Measurements from ENCODE around the gene PRDM16. TPM values are rescaled to one million over a fixed set of nuclear protein-coding genes. Genes with fewer than 3 reads are reported as not detected.

Gene PRDM16
- polyA plus RNA-seq, 1 donor (not counting 4 experiments of a cell fraction or from before 2014, with no cell fraction given), result 0.05 TPM

GRCh38 chr1:3156936-3157335 lies 87.9 kb downstream of the PRDM16 start:
- TF ChIP-seq CTCF (optimal IDR thresholded peaks at IDR 0.05 in 1 of 3, IDR thresholded peaks at IDR 0.05 in 1 of 3, conservative IDR thresholded peaks at IDR 0.05 in 1 of 3; ENCODE audit: extremely low read depth in 1 of 3, insufficient read depth in 2 of 3, low read length in 3 of 3) (no peak), EZH2 (IDR thresholded peaks at IDR 0.05; ENCODE audit: low read length) (no peak)
- Histone ChIP-seq H4K20me1 (ENCODE audit: control insufficient read depth, extremely low read depth, insufficient read depth, low read length) (no peaks in the 10 kb centered on the region), H3K4me2 (ENCODE audit: control insufficient read depth, extremely low read depth, insufficient read depth, low read depth, low read length) (no peak overlapping the region), H3K27me3 (ENCODE audit: control insufficient read depth, extremely low read depth, insufficient read depth, low read length) (no peaks in the 10 kb centered on the region), H3K4me1 (ENCODE audit: control insufficient read depth, extremely low read depth, insufficient read depth, low read length) (no peaks in the 10 kb centered on the region), H2AFZ (ENCODE audit: control insufficient read depth, low read length) (no peak overlapping the region), H3K9ac (ENCODE audit: control insufficient read depth, extremely low read depth, insufficient read depth, low read length) (no peak overlapping the region), H3K36me3 (ENCODE audit: control insufficient read depth in 2 of 2, extremely low read depth in 1 of 2, insufficient read depth in 2 of 2, low read length in 2 of 2) (no peaks in the 10 kb centered on the region), H3K9me3 (ENCODE audit: control insufficient read depth, low read depth, low read length) (peaks cover 4% of the 10 kb centered on the region), H3K79me2 (ENCODE audit: control insufficient read depth, insufficient read depth, low read length) (no peaks in the 10 kb centered on the region), H3K9me1 (ENCODE audit: control insufficient read depth, extremely low read depth, insufficient read depth, low read length) (no peaks in the 10 kb centered on the region), H3K4me3 (ENCODE audit: control insufficient read depth in 2 of 3, extremely low read depth in 1 of 3, insufficient read depth in 2 of 3, low read depth in 1 of 3, low read length in 3 of 3) (no peak overlapping the region), H3K27ac (ENCODE audit: control insufficient read depth, insufficient read depth, low read length) (no peak overlapping the region)
- dilution Hi-C loops (cut with MboI; ENCODE audit: extremely low pct_ligation_motif_present, low sequenced_read_pairs), result no loop called here
- FAIRE-seq (no peak), DNase-seq (ENCODE audit: low read depth, low spot score) (no peak)

GRCh38 chr1:3158347-3158746 lies 89.3 kb downstream of the PRDM16 start:
- Histone ChIP-seq H4K20me1 (ENCODE audit: control insufficient read depth, extremely low read depth, insufficient read depth, low read length) (no peaks in the 10 kb centered on the region), H3K4me1 (ENCODE audit: control insufficient read depth, extremely low read depth, insufficient read depth, low read length) (no peaks in the 10 kb centered on the region), H3K4me3 (ENCODE audit: control insufficient read depth in 2 of 3, extremely low read depth in 1 of 3, insufficient read depth in 2 of 3, low read depth in 1 of 3, low read length in 3 of 3) (no peak overlapping the region), H3K27ac (ENCODE audit: control insufficient read depth, insufficient read depth, low read length) (no peak overlapping the region), H3K36me3 (ENCODE audit: control insufficient read depth in 2 of 2, extremely low read depth in 1 of 2, insufficient read depth in 2 of 2, low read length in 2 of 2) (no peaks in the 10 kb centered on the region), H3K79me2 (ENCODE audit: control insufficient read depth, insufficient read depth, low read length) (no peaks in the 10 kb centered on the region), H3K4me2 (ENCODE audit: control insufficient read depth, extremely low read depth, insufficient read depth, low read depth, low read length) (no peak overlapping the region), H3K27me3 (ENCODE audit: control insufficient read depth, extremely low read depth, insufficient read depth, low read length) (no peaks in the 10 kb centered on the region), H3K9ac (ENCODE audit: control insufficient read depth, extremely low read depth, insufficient read depth, low read length) (no peak overlapping the region), H2AFZ (ENCODE audit: control insufficient read depth, low read length) (no peak overlapping the region), H3K9me3 (ENCODE audit: control insufficient read depth, low read depth, low read length) (peaks cover 3% of the 10 kb centered on the region), H3K9me1 (ENCODE audit: control insufficient read depth, extremely low read depth, insufficient read depth, low read length) (no peaks in the 10 kb centered on the region)
- DNase-seq (ENCODE audit: low read depth, low spot score), result no peak
- no peak for FAIRE-seq
- dilution Hi-C loops (cut with MboI; ENCODE audit: extremely low pct_ligation_motif_present, low sequenced_read_pairs), result no loop called here
- TF ChIP-seq EZH2 (IDR thresholded peaks at IDR 0.05; ENCODE audit: low read length), result no peak
- no peak for TF ChIP-seq CTCF (optimal IDR thresholded peaks at IDR 0.05 in 1 of 3, IDR thresholded peaks at IDR 0.05 in 1 of 3, conservative IDR thresholded peaks at IDR 0.05 in 1 of 3; ENCODE audit: extremely low read depth in 1 of 3, insufficient read depth in 2 of 3, low read length in 3 of 3)
